Keratinocyte (primary cell): ENCODE results near the gene APCDD1L. TPM values are rescaled to one million over a fixed set of nuclear protein-coding genes. Genes with fewer than 3 reads are reported as not detected.

Experiments
- DNase-seq: peaks from one replicate; pipeline ENCODE4 v3.0.0-alpha.2; 2011; ENCODE audit warnings: low read depth, missing footprints, low spot score
- FAIRE-seq: peaks from 2 replicates; lab custom pipeline; 2011; peaks lifted over from hg19 to GRCh38; lab: Jason Lieb, UNC
- H2AFZ ChIP-seq: 2 replicates; pipeline ENCODE4 v1.6.0; 2012; ENCODE audit warnings: low read length, control low read depth, inconsistent platforms; ENCODE audit not compliant: control insufficient read depth
- H3K27ac ChIP-seq: 2 replicates; pipeline ENCODE4 v1.5.1; 2011; ENCODE audit warnings: low read length; ENCODE audit not compliant: control insufficient read depth, insufficient read depth
- H3K27me3 ChIP-seq: 3 replicates; pipeline ENCODE4 v1.6.0; 2011; ENCODE audit warnings: low read length; ENCODE audit not compliant: control insufficient read depth, insufficient read depth; ENCODE audit errors: extremely low read depth
- H3K36me3 ChIP-seq, 2 experiments: 2 replicates in 1 of 2; 3 replicates in 1 of 2; pipeline ENCODE4 v1.5.1; 2011; ENCODE audit warnings: low read length in 2 of 2, mild to moderate bottlenecking in 1 of 2; ENCODE audit not compliant: control insufficient read depth in 2 of 2, insufficient read depth in 2 of 2; ENCODE audit errors: extremely low read depth in 1 of 2
- H3K4me1 ChIP-seq: 3 replicates; pipeline ENCODE4 v1.5.1; 2011; ENCODE audit warnings: low read length; ENCODE audit not compliant: control insufficient read depth, insufficient read depth; ENCODE audit errors: extremely low read depth
- H3K4me2 ChIP-seq: 3 replicates; pipeline ENCODE4 v1.6.0; 2011; ENCODE audit warnings: low read depth, low read length; ENCODE audit not compliant: control insufficient read depth, insufficient read depth; ENCODE audit errors: extremely low read depth
- H3K4me3 ChIP-seq, 3 experiments: fragments of 200-600 bp in 1 of 3; sonication (generic) in 1 of 3; 2 replicates in 2 of 3; 3 replicates in 1 of 3; pipeline ENCODE4 v1.5.1; 2011 to 2016; ENCODE audit warnings: low read length in 3 of 3, mild to moderate bottlenecking in 3 of 3, control low read depth in 2 of 3, inconsistent platforms in 1 of 3, low read depth in 1 of 3, mixed read lengths in 1 of 3, mixed run types in 1 of 3, moderate library complexity in 1 of 3; ENCODE audit not compliant: control insufficient read depth in 2 of 3, insufficient read depth in 2 of 3; ENCODE audit errors: extremely low read depth in 1 of 3
- H3K79me2 ChIP-seq: 2 replicates; pipeline ENCODE4 v1.6.0; 2012; ENCODE audit warnings: low read length; ENCODE audit not compliant: control insufficient read depth, insufficient read depth
- H3K9ac ChIP-seq: 3 replicates; pipeline ENCODE4 v1.6.0; 2011; ENCODE audit warnings: low read length; ENCODE audit not compliant: control insufficient read depth, insufficient read depth; ENCODE audit errors: extremely low read depth
- H3K9me1 ChIP-seq: 3 replicates; pipeline ENCODE4 v1.6.0; 2011; ENCODE audit warnings: low read length; ENCODE audit not compliant: control insufficient read depth, insufficient read depth; ENCODE audit errors: extremely low read depth
- H3K9me3 ChIP-seq: 2 replicates; pipeline ENCODE4 v1.5.1; 2012; ENCODE audit warnings: low read depth, low read length; ENCODE audit not compliant: control insufficient read depth
- H4K20me1 ChIP-seq: 3 replicates; pipeline ENCODE4 v1.6.0; 2011; ENCODE audit warnings: low read length; ENCODE audit not compliant: control insufficient read depth, insufficient read depth; ENCODE audit errors: extremely low read depth
- CTCF ChIP-seq, 3 experiments: IDR thresholded peaks in 1 of 3; conservative IDR thresholded peaks in 1 of 3; optimal IDR thresholded peaks in 1 of 3; 2 replicates in 2 of 3; 3 replicates in 1 of 3; pipeline versions ENCODE3 to v1.5.1; 2011; ENCODE audit warnings: low read length in 3 of 3, mild to moderate bottlenecking in 3 of 3, moderate library complexity in 2 of 3, control low read depth in 1 of 3, inconsistent platforms in 1 of 3; ENCODE audit not compliant: insufficient read depth in 2 of 3; ENCODE audit errors: extremely low read depth in 1 of 3
- EZH2 ChIP-seq: IDR thresholded peaks from one replicate; pipeline ENCODE4 v1.6.1; 2012; ENCODE audit warnings: inconsistent platforms, mild to moderate bottlenecking, low read length, moderate library complexity
- dilution Hi-C: fragments of 300-500 bp; cut with MboI; formaldehyde crosslinking; loops from one replicate; pipeline ENCODE4 v1.7.0; 2020; ENCODE audit warnings: low sequenced_read_pairs; ENCODE audit not compliant: extremely low pct_ligation_motif_present
- polyA plus RNA-seq, 5 experiments: library from polyadenylated mRNA; depleted of rRNA in 3 of 5; stranded (reverse) in 3 of 5; stranded (forward) in 1 of 5; unstranded in 1 of 5; fragments of >200 nt; gene quantifications; 1 replicate in 1 of 5; 2 replicates in 3 of 5; 3 replicates in 1 of 5; pipeline versions ENCODE4 v1.2.1 to v1.2.3, GENCODE V29; 2011 to 2012; ENCODE audit warnings: missing spikeins in 2 of 5, low read depth in 1 of 5, low replicate concordance in 1 of 5

Gene APCDD1L
- polyA plus RNA-seq, 1 donor (not counting 4 experiments of a cell fraction or from before 2014, with no cell fraction given), result 0.67 TPM

GRCh38 chr20:58503668-58504067, 11.5 kb downstream of the APCDD1L start:
- Histone ChIP-seq H3K27me3 (no peaks in the 10 kb centered on the region), H3K9me3 (peaks cover 8% of the 10 kb centered on the region), H3K9ac (no peak overlapping the region), H3K27ac (no peak overlapping the region), H3K36me3 (no peaks in the 10 kb centered on the region), H4K20me1 (no peaks in the 10 kb centered on the region), H3K4me2 (no peak overlapping the region), H3K79me2 (no peaks in the 10 kb centered on the region), H3K4me3 (no peak overlapping the region), H3K9me1 (no peaks in the 10 kb centered on the region), H3K4me1 (no peaks in the 10 kb centered on the region), H2AFZ (no peak overlapping the region)
- dilution Hi-C loops, result no loop called here
- no peak for TF ChIP-seq EZH2
- TF ChIP-seq CTCF (optimal IDR thresholded peaks at IDR 0.05 in 1 of 3, IDR thresholded peaks at IDR 0.05 in 1 of 3, conservative IDR thresholded peaks at IDR 0.05 in 1 of 3; ENCODE audit: extremely low read depth in 1 of 3, insufficient read depth in 2 of 3, low read length in 3 of 3), result no peak
- DNase-seq, result no peak
- no peak for FAIRE-seq

- Histone ChIP-seq H3K27me3 (no peaks in the 10 kb centered on the region), H3K79me2 (no peaks in the 10 kb centered on the region), H2AFZ (no peak overlapping the region), H3K9ac (no peak overlapping the region), H3K36me3 (no peaks in the 10 kb centered on the region), H3K27ac (no peak overlapping the region), H3K4me1 (no peaks in the 10 kb centered on the region), H4K20me1 (no peaks in the 10 kb centered on the region), H3K4me3 (no peak overlapping the region), H3K9me3 (no peaks in the 10 kb centered on the region), H3K4me2 (no peak overlapping the region), H3K9me1 (no peaks in the 10 kb centered on the region)
- TF ChIP-seq CTCF (optimal IDR thresholded peaks at IDR 0.05 in 1 of 3, IDR thresholded peaks at IDR 0.05 in 1 of 3, conservative IDR thresholded peaks at IDR 0.05 in 1 of 3; ENCODE audit: extremely low read depth in 1 of 3, insufficient read depth in 2 of 3, low read length in 3 of 3), result no peak
- no peak for TF ChIP-seq EZH2
- dilution Hi-C loops, result no loop called here
- DNase-seq, result no peak
- FAIRE-seq, result no peak
These were observed 14.9 kb downstream of the APCDD1L start for GRCh38 chr20:58500256-58500655.
